Globus pallidus (tissue), 1 donor: ENCODE results near the gene AMELX.

Experiments used
- DNase-seq: peaks from one replicate; pipeline ENCODE4 v3.0.0-alpha.2; 2015; ENCODE audit warnings: low spot score

Gene AMELX

GRCh38 chrX:11293113-11293512 is at the start of gene AMELX:
Gene AMELX, plus strand, starts transcription at chrX:11293413. Its CDS starts 1,376 bp downstream, at chrX:11294789.
- no peak for DNase-seq

- no peak for DNase-seq
These were observed 48.6 kb upstream of the AMELX start for GRCh38 chrX:11244636-11245035.

- no peak for DNase-seq
These were observed 38.6 kb upstream of the AMELX start for GRCh38 chrX:11254417-11255109.

- no peak for DNase-seq
These were observed 35.9 kb upstream of the AMELX start for GRCh38 chrX:11257290-11257689.

GRCh38 chrX:11257711-11258110 is 35.5 kb upstream of the AMELX start:
- no peak for DNase-seq

- no peak for DNase-seq
These were observed 33.8 kb upstream of the AMELX start for GRCh38 chrX:11259437-11259836.

GRCh38 chrX:11261260-11261659 is 32.0 kb upstream of the AMELX start:
- DNase-seq: no peak

- DNase-seq: no peak
These were observed 28.3 kb upstream of the AMELX start for GRCh38 chrX:11264925-11265324.

GRCh38 chrX:11265352-11265751 is 27.9 kb upstream of the AMELX start:
- DNase-seq: no peak

GRCh38 chrX:11266573-11267003 is 26.6 kb upstream of the AMELX start:
- DNase-seq: no peak

- DNase-seq: no peak
These were observed 25.8 kb upstream of the AMELX start for GRCh38 chrX:11267425-11267824.

GRCh38 chrX:11269006-11269405 is 24.2 kb upstream of the AMELX start:
- DNase-seq: no peak

- no peak for DNase-seq
These were observed 23.2 kb upstream of the AMELX start for GRCh38 chrX:11269996-11270395.

GRCh38 chrX:11272290-11272689 is 20.9 kb upstream of the AMELX start:
- no peak for DNase-seq

GRCh38 chrX:11272863-11273262 is 20.4 kb upstream of the AMELX start:
- DNase-seq: no peak

GRCh38 chrX:11273544-11273943 is 19.7 kb upstream of the AMELX start:
- no peak for DNase-seq

GRCh38 chrX:11282043-11282442 is 11.2 kb upstream of the AMELX start:
- DNase-seq: no peak

GRCh38 chrX:11285651-11286050 is 7.6 kb upstream of the AMELX start:
- no peak for DNase-seq

- DNase-seq: no peak
These were observed 5.7 kb upstream of the AMELX start for GRCh38 chrX:11287505-11287904.

GRCh38 chrX:11290416-11291102 is 2.7 kb upstream of the AMELX start:
- DNase-seq: no peak

GRCh38 chrX:11296051-11296450 is 2.8 kb downstream of the AMELX start:
- DNase-seq: no peak

GRCh38 chrX:11298600-11298999 is 5.4 kb downstream of the AMELX start:
- no peak for DNase-seq

- no peak for DNase-seq
These were observed 11.6 kb downstream of the AMELX start for GRCh38 chrX:11304829-11305228.

- DNase-seq: no peak
These were observed 12.4 kb downstream of the AMELX start for GRCh38 chrX:11305641-11306040.
